Tongue (tissue), 2 donors: ENCODE data around the gene SLC13A5. TPM values are rescaled to one million over a fixed set of nuclear protein-coding genes. Genes with fewer than 3 reads are reported as not detected.
"Not testable (repeated sequence)": the region's sequence is repeated elsewhere in the genome, so short reads cannot be mapped to it uniquely, and the experiment has no call there.

Experiments
- DNase-seq: peaks from one replicate; pipeline ENCODE4 v3.0.0-alpha.2; 2015
- total RNA-seq: library from RNA; depleted of rRNA; stranded (reverse); fragments of >200 nt; gene quantifications from one replicate; pipeline ENCODE4 v1.2.3, GENCODE V29; 2014

The SLC13A5 gene
- total RNA-seq, 1 donor from 2014 or later: not detected

- DNase-seq: no peak
Observed at GRCh38 chr17:6683081-6683684, 30.0 kb downstream of the SLC13A5 start.

- DNase-seq: no peak
Observed at GRCh38 chr17:6682339-6682738, 30.8 kb downstream of the SLC13A5 start.

GRCh38 chr17:6681671-6682070 lies 31.5 kb downstream of the SLC13A5 start:
- DNase-seq: no peak

GRCh38 chr17:6681176-6681575 lies 32.0 kb downstream of the SLC13A5 start:
- DNase-seq: no peak

- no peak for DNase-seq
Observed at GRCh38 chr17:6679241-6679640, 33.9 kb downstream of the SLC13A5 start.

- DNase-seq: no peak
Observed at GRCh38 chr17:6677946-6678345, 35.2 kb downstream of the SLC13A5 start.

- peak; percentile 58 for DNase-seq
Observed at GRCh38 chr17:6677158-6677831, 35.9 kb downstream of the SLC13A5 start.

GRCh38 chr17:6676802-6677157 lies 36.4 kb downstream of the SLC13A5 start:
- DNase-seq: no peak

GRCh38 chr17:6675201-6675825 lies 37.9 kb downstream of the SLC13A5 start:
- DNase-seq: no peak

- no peak for DNase-seq
Observed at GRCh38 chr17:6674586-6674985, 38.6 kb downstream of the SLC13A5 start.

GRCh38 chr17:6671431-6671830 lies 41.7 kb downstream of the SLC13A5 start:
- no peak for DNase-seq

GRCh38 chr17:6670999-6671398 lies 42.2 kb downstream of the SLC13A5 start:
- DNase-seq: no peak

- no peak for DNase-seq
Observed at GRCh38 chr17:6670571-6670970, 42.6 kb downstream of the SLC13A5 start.

- no peak for DNase-seq
Observed at GRCh38 chr17:6669479-6670212, 43.5 kb downstream of the SLC13A5 start.

GRCh38 chr17:6668727-6669425 lies 44.3 kb downstream of the SLC13A5 start:
- DNase-seq: no peak

- no peak for DNase-seq
Observed at GRCh38 chr17:6668219-6668618, 45.0 kb downstream of the SLC13A5 start.

GRCh38 chr17:6667516-6667915 lies 45.7 kb downstream of the SLC13A5 start:
- no peak for DNase-seq

GRCh38 chr17:6666557-6666956 lies 46.6 kb downstream of the SLC13A5 start:
- DNase-seq: no peak

GRCh38 chr17:6666077-6666521 lies 47.1 kb downstream of the SLC13A5 start:
- DNase-seq: peak; percentile 91

GRCh38 chr17:6663200-6663599 lies 50.0 kb downstream of the SLC13A5 start:
- DNase-seq: not testable (repeated sequence)

GRCh38 chr17:6661464-6661848 lies 51.7 kb downstream of the SLC13A5 start:
- no peak for DNase-seq

- no peak for DNase-seq
Observed at GRCh38 chr17:6660805-6661463, 52.2 kb downstream of the SLC13A5 start.
